KMS-11 (cell line): ENCODE results near the gene CPED1.

Experiments
- H2AFZ ChIP-seq: fragments of 200-600 bp; sonication (generic); 2 replicates; pipeline ENCODE4 v1.6.1; 2016; ENCODE audit warnings: antibody characterized with exemption, mixed run types, low read depth
- H3K27ac ChIP-seq: fragments of 200-600 bp; sonication (generic); 2 replicates; pipeline ENCODE4 v1.6.1; 2016; ENCODE audit warnings: mild to moderate bottlenecking, mixed run types
- H3K27me3 ChIP-seq: fragments of 200-600 bp; sonication (generic); 2 replicates; pipeline ENCODE4 v1.6.1; 2017; ENCODE audit warnings: mild to moderate bottlenecking, low read depth, mixed run types, moderate library complexity; ENCODE audit not compliant: insufficient read depth
- H3K36me3 ChIP-seq: fragments of 200-600 bp; sonication (generic); 2 replicates; pipeline ENCODE4 v1.6.1; 2017; ENCODE audit warnings: mild to moderate bottlenecking, mixed run types; ENCODE audit not compliant: insufficient read depth
- H3K4me1 ChIP-seq: fragments of 200-600 bp; sonication (generic); 2 replicates; pipeline ENCODE4 v1.6.1; 2016; ENCODE audit warnings: mild to moderate bottlenecking, low read depth, mixed run types; ENCODE audit not compliant: poor library complexity, severe bottlenecking
- H3K4me2 ChIP-seq: fragments of 200-600 bp; sonication (generic); 2 replicates; pipeline ENCODE4 v1.7.0; 2016; ENCODE audit warnings: mild to moderate bottlenecking, mixed run types
- H3K4me3 ChIP-seq: fragments of 200-600 bp; sonication (generic); IDR thresholded peaks from 2 replicates; pipeline ENCODE4 v1.6.1; 2017; ENCODE audit warnings: low read depth, low read length, mixed read lengths; ENCODE audit not compliant: insufficient read depth
- H3K79me2 ChIP-seq: fragments of 200-600 bp; sonication (generic); 2 replicates; pipeline ENCODE4 v1.6.1; 2016; ENCODE audit warnings: low read depth, mixed run types; ENCODE audit not compliant: insufficient read depth
- H3K9ac ChIP-seq: fragments of 200-600 bp; sonication (generic); 2 replicates; pipeline ENCODE4 v1.6.1; 2016; ENCODE audit warnings: mild to moderate bottlenecking, mixed run types
- H4K20me1 ChIP-seq: fragments of 200-600 bp; sonication (generic); 2 replicates; pipeline ENCODE4 v1.6.1; 2016; ENCODE audit warnings: mild to moderate bottlenecking, mixed run types; ENCODE audit not compliant: insufficient read depth
- TF ChIP-seq, protein P1 (sequence below): fragments of 200-600 bp; sonication (generic); conservative IDR thresholded peaks from 2 replicates; pipeline ENCODE4 v1.6.1; 2017; ENCODE audit warnings: low read depth, mild to moderate bottlenecking, antibody characterized with exemption, low read length, moderate library complexity, mixed read lengths

CPED1 gene

DNA sequence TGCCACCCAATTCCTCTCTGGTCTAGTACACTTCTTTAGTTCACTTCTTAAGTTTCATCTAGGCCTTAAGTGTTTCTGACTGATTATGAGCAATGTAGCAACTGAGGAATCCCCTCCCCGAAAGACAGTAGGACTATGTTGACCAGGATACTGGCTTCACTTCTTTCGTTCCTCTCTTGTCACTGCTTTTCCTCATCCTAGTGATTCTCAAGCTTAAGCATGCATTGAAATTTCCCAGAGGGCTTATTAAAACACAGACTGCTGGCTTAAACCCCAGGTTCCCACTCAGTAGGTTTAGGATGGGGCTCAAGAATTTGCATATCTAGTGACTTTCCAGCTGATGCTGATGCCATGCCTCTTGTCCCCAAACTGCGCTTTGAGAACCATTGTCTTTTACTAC lies 175.7 kb downstream of the CPED1 start:
- H3K36me3 ChIP-seq, result no peaks in the 10 kb centered on the region
- no peak overlapping the region for H3K9ac ChIP-seq
- no peak overlapping the region for H3K27ac ChIP-seq
- H4K20me1 ChIP-seq, result no peaks in the 10 kb centered on the region
- no peaks in the 10 kb centered on the region for H3K4me1 ChIP-seq
- TF ChIP-seq, protein P1, sequence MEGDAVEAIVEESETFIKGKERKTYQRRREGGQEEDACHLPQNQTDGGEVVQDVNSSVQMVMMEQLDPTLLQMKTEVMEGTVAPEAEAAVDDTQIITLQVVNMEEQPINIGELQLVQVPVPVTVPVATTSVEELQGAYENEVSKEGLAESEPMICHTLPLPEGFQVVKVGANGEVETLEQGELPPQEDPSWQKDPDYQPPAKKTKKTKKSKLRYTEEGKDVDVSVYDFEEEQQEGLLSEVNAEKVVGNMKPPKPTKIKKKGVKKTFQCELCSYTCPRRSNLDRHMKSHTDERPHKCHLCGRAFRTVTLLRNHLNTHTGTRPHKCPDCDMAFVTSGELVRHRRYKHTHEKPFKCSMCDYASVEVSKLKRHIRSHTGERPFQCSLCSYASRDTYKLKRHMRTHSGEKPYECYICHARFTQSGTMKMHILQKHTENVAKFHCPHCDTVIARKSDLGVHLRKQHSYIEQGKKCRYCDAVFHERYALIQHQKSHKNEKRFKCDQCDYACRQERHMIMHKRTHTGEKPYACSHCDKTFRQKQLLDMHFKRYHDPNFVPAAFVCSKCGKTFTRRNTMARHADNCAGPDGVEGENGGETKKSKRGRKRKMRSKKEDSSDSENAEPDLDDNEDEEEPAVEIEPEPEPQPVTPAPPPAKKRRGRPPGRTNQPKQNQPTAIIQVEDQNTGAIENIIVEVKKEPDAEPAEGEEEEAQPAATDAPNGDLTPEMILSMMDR, result no peak
- no peak overlapping the region for H3K4me3 ChIP-seq
- H3K79me2 ChIP-seq, result no peaks in the 10 kb centered on the region
- H3K27me3 ChIP-seq, result no peaks in the 10 kb centered on the region
- no peak overlapping the region for H2AFZ ChIP-seq
- H3K4me2 ChIP-seq, result no peak overlapping the region

DNA sequence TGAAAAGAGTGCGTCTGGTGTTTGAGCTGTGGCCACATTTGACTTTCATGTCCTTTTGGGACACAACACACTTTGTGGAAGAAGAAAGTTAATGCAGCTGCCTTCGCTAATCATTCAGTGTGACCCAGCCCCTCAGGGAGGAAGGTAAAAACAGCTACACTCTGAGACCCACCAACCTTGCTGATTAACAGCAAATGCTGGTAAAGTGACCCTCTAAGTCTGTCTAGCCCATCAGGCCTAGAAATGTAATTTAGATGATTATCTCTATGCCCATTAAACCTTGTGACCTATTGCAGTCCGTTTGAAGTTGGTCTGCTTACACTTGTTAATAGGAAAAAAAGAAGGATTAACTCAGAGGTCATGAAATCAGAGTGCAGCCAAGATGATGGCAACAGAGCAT lies 178.4 kb downstream of the CPED1 start:
- Histone ChIP-seq H3K4me1 (no peaks in the 10 kb centered on the region), H3K36me3 (no peaks in the 10 kb centered on the region), H2AFZ (no peak overlapping the region), H4K20me1 (no peaks in the 10 kb centered on the region), H3K9ac (no peak overlapping the region), H3K27me3 (no peaks in the 10 kb centered on the region), H3K4me2 (no peak overlapping the region), H3K4me3 (no peak overlapping the region), H3K27ac (no peak overlapping the region), H3K79me2 (no peaks in the 10 kb centered on the region)
- TF ChIP-seq, protein P1, result no peak

DNA sequence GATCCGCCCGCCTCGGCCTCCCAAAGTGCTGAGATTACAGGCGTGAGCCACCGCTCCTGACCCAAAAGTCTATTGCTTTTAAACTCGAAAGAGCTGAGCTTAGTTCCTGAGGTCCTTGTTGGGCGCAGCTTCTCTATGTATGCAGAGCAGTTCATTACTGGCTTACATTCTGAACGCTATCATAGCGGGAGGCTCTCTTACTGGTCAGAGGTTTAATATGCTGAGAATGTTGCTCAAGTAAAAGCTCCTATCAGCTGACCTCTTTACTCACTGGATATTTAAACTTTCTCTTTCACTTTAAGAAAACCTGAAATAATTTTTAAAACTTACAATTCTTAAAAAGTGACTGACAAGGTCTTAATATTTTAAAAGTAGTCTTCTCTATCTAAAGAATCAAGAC lies 179.5 kb downstream of the CPED1 start:
- no peak overlapping the region for H3K9ac ChIP-seq
- H3K4me1 ChIP-seq, result no peaks in the 10 kb centered on the region
- H4K20me1 ChIP-seq, result no peaks in the 10 kb centered on the region
- H3K4me2 ChIP-seq, result no peak overlapping the region
- TF ChIP-seq, protein P1, result no peak
- H2AFZ ChIP-seq, result no peak overlapping the region
- no peak overlapping the region for H3K4me3 ChIP-seq
- H3K36me3 ChIP-seq, result no peaks in the 10 kb centered on the region
- H3K79me2 ChIP-seq, result no peaks in the 10 kb centered on the region
- H3K27ac ChIP-seq, result no peak overlapping the region
- no peaks in the 10 kb centered on the region for H3K27me3 ChIP-seq

DNA sequence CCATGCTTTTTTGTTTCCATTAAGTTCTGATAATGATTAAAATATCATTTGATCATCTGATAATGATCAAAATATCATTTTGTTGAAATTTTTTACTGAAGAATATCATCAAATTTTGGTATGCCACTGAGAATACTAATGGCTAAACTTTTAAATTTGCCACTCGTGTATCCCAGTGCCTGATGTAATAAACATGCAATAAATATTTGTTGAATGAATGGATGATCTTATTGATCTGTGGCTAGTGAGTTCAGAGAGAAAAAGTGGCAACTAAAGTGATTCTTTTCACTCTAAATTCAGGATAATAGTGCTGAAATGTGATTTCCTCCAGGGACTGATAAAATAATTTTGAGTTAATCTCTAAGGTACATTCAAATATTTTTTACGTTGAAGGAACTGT lies 181.0 kb downstream of the CPED1 start:
- Histone ChIP-seq H3K27ac (no peak overlapping the region), H2AFZ (no peak overlapping the region), H3K27me3 (no peaks in the 10 kb centered on the region), H3K79me2 (no peaks in the 10 kb centered on the region), H3K9ac (no peak overlapping the region), H3K4me2 (no peak overlapping the region), H3K36me3 (no peaks in the 10 kb centered on the region), H4K20me1 (no peaks in the 10 kb centered on the region), H3K4me3 (no peak overlapping the region), H3K4me1 (no peaks in the 10 kb centered on the region)
- TF ChIP-seq, protein P1, result no peak

DNA sequence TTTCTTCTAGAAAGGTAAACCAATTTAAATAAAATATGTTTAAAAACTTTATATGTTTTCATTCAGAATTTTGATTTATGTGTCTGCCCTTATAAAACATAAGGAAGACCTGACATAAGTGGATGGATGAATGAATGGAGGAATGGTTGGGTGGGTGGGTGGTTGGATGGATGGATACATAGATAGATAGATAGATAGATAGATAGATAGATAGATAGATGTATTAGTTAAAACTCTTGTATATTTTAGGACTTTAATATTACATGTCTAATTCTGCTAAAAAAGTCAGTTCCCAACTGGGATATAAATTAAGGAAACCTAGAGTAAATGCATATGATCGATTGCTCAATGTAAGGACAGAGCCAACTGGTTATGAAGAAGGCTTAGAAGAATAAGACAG lies 184.0 kb downstream of the CPED1 start:
- Histone ChIP-seq H3K79me2 (no peaks in the 10 kb centered on the region), H3K27ac (no peak overlapping the region), H3K4me3 (no peak overlapping the region), H3K4me2 (no peak overlapping the region), H3K27me3 (no peaks in the 10 kb centered on the region), H3K4me1 (no peaks in the 10 kb centered on the region), H3K9ac (no peak overlapping the region), H2AFZ (no peak overlapping the region), H4K20me1 (no peaks in the 10 kb centered on the region), H3K36me3 (no peaks in the 10 kb centered on the region)
- TF ChIP-seq, protein P1, result no peak
